Stimulated activated naive CD8-positive, alpha-beta T cell treated with anti-CD3 and anti-CD28 coated beads, Interleukin-15, amount 100 ng/mL, for 72 hours (primary cell): ENCODE measurements around the gene SELENOF.

ENCODE experiments used
- ATAC-seq: fragments of 150-1000 bp; cut with Tn5 transposase; 2 replicates; pipeline ENCODE4 v1.10.0; 2021; ENCODE audit warnings: mild to moderate bottlenecking, moderate library complexity
- DNase-seq, 2 donors: peaks; one replicate each; pipeline ENCODE4 v3.0.0; 2021 to 2022
- H3K27ac Mint-ChIP-seq, 2 donors: one replicate each; pipeline ENCODE4 v1.8.0; 2022; ENCODE audit warnings: mild to moderate bottlenecking in 2 of 2, mixed read lengths in 2 of 2, moderate library complexity in 2 of 2
- H3K27me3 Mint-ChIP-seq: one replicate; pipeline ENCODE4 v1.8.0; 2022; ENCODE audit warnings: mixed read lengths
- H3K4me1 Mint-ChIP-seq: one replicate; pipeline ENCODE4 v1.8.0; 2022; ENCODE audit warnings: mild to moderate bottlenecking, mixed read lengths
- H3K4me3 Mint-ChIP-seq, 2 donors: one replicate each; pipeline ENCODE4 v1.8.0; 2022; ENCODE audit warnings: mild to moderate bottlenecking in 2 of 2, mixed read lengths in 2 of 2, moderate library complexity in 1 of 2
- H3K9me3 Mint-ChIP-seq, 2 donors: one replicate each; pipeline ENCODE4 v1.8.0; 2022; ENCODE audit warnings: mixed read lengths in 2 of 2

SELENOF gene

DNA sequence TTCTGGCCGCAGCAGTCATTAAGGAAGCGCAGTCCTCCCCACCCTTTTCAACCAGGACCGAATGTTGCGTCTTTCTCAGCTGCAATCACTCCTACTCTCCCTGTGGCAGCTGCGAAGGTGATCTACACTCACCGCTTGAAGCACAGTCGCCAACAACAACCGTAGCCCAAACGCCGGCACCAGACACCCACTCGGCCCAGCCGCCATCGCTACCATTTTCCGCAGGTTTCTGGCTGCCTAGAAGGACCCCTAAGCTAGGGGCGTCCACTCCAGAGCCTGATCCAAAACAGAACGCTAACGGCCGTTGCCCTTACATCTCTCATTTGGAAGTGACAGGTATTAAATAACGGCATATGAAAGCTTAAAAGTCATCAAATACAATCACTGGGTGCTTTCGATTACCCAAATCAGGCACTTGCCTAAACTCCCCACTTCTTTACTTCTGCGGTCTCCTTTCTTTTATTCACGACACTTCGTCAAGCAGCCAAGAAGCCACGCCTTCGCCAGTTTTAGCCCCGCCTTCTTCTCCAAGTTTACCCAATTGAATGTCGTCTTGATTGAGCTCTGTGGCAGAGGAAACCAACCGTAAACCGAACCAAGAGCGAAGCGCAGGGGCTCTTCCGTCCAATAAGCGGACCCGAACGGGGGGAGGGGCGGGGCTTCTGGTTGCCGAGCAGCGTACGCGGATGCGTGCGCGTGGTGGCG is at the start of gene SELENOF:
SELENOF (minus strand) TSS at position 231 of the 705 bp plus-strand sequence; CDS start at position 216, 15 bp downstream.
- ATAC-seq: peak; percentile 93
- Mint-ChIP-seq H3K27me3 (no peaks in the 10 kb centered on the region), H3K4me1 (peaks cover 53% of the 10 kb centered on the region), H3K9me3 (no peaks in the 10 kb centered on the region), H3K4me3 (no peak within 1 kb of the TSS), H3K27ac (no peak within 1 kb of the TSS)
- DNase-seq: peak; percentile 98 to 99

DNA sequence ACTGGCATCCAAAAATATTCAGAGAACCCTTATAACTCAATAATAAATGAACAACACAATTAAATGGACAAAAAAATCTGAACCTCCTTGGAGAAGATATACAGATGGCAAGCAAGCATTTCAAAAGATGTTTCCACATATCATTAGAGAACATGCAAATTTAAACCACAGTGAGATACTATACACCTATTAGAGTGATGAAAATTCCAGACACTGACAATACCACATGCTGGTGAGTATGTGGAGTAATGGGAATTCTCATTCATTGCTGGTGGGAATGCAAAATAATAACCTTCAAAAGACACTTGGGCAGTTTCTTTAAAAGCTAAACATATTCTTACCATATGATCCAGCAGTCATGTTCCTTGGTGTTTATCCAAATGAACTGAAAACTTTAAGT is 46.6 kb upstream of the SELENOF start:
- H3K27ac Mint-ChIP-seq: no peak overlapping the region
- no peaks in the 10 kb centered on the region for H3K27me3 Mint-ChIP-seq
- H3K4me1 Mint-ChIP-seq: no peaks in the 10 kb centered on the region
- no peak overlapping the region for H3K4me3 Mint-ChIP-seq
- DNase-seq (no peak), ATAC-seq (no peak)
- no peaks in the 10 kb centered on the region for H3K9me3 Mint-ChIP-seq

DNA sequence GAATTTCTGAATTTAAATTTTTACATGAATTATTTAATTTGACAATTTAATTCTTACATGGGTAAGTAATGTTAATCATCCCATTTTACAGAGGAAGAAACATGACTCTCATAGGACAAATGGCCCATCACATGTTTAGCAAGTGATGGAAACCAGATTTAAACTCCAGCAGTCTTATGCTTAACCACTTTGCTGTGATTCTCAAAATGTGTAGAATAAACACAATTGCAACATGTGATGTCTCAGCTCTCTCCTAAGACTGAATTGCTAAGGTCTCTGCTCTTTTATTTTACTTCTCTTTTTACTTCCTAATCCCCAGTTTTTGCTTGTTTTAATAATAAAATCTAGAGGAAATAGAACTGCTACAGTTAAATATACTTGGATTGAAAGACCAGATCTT is 43.3 kb upstream of the SELENOF start:
- no peak for ATAC-seq
- Mint-ChIP-seq H3K27ac (no peak overlapping the region), H3K4me1 (peaks cover 6% of the 10 kb centered on the region), H3K4me3 (no peak overlapping the region), H3K27me3 (no peaks in the 10 kb centered on the region), H3K9me3 (no peaks in the 10 kb centered on the region)
- no peak for DNase-seq

GRCh38 chr1:86956221-86956620 is 42.3 kb upstream of the SELENOF start:
- no peak for DNase-seq
- Mint-ChIP-seq H3K27ac (no peak overlapping the region), H3K4me1 (peaks cover 6% of the 10 kb centered on the region), H3K9me3 (no peaks in the 10 kb centered on the region), H3K27me3 (no peaks in the 10 kb centered on the region), H3K4me3 (no peak overlapping the region)
- ATAC-seq: no peak

DNA sequence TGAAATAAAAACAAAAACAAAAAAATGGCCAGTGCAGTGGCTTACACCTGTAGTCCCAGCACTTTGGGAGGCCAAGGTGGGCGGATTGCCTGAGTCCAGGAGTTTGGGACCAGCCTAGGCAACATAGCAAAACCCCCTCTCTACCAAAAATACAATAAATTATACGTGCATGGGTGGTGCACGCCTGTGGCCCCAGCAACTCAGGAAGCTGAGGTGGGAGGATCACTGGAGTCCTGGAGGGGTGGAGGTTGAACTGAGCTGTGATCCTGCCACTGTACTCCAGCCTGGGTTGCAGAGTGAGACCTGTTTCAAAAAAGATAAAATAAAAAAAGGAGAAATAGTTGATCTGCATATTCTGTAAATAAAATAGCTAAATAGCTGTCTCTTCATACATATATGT is 41.8 kb upstream of the SELENOF start:
- no peak overlapping the region for H3K27ac Mint-ChIP-seq
- ATAC-seq: no peak
- H3K27me3 Mint-ChIP-seq: no peaks in the 10 kb centered on the region
- no peak overlapping the region for H3K4me3 Mint-ChIP-seq
- no peak for DNase-seq
- H3K9me3 Mint-ChIP-seq: no peaks in the 10 kb centered on the region
- H3K4me1 Mint-ChIP-seq: peaks cover 6% of the 10 kb centered on the region

DNA sequence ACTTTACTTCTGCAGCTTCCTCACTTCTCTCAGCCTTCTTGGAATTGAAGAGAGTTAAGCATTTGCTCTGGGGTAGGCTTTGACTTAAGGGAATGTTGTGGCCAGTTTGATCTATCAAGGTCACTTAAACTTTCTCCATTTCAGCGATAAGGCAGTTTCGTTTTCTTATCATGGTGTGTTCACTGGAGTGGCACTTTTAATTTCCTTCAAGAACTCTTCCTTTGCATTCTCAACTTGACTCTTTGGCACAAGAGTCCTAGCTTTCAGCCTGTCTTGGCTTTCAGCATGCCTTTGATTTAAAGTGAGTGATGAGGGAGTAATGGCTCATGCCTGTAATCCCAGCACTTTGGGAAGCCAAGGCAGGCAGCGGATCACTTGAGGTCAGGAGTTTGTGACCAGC is 39.2 kb upstream of the SELENOF start:
- H3K4me1 Mint-ChIP-seq: peaks cover 6% of the 10 kb centered on the region
- no peak for DNase-seq
- H3K9me3 Mint-ChIP-seq: no peaks in the 10 kb centered on the region
- no peak overlapping the region for H3K27ac Mint-ChIP-seq
- H3K27me3 Mint-ChIP-seq: no peaks in the 10 kb centered on the region
- no peak for ATAC-seq
- H3K4me3 Mint-ChIP-seq: no peak overlapping the region

GRCh38 chr1:86951430-86951829 is 37.5 kb upstream of the SELENOF start:
- no peaks in the 10 kb centered on the region for H3K9me3 Mint-ChIP-seq
- DNase-seq (no peak), ATAC-seq (no peak)
- H3K4me1 Mint-ChIP-seq: peaks cover 6% of the 10 kb centered on the region
- H3K4me3 Mint-ChIP-seq: no peak overlapping the region
- no peak overlapping the region for H3K27ac Mint-ChIP-seq
- no peaks in the 10 kb centered on the region for H3K27me3 Mint-ChIP-seq

DNA sequence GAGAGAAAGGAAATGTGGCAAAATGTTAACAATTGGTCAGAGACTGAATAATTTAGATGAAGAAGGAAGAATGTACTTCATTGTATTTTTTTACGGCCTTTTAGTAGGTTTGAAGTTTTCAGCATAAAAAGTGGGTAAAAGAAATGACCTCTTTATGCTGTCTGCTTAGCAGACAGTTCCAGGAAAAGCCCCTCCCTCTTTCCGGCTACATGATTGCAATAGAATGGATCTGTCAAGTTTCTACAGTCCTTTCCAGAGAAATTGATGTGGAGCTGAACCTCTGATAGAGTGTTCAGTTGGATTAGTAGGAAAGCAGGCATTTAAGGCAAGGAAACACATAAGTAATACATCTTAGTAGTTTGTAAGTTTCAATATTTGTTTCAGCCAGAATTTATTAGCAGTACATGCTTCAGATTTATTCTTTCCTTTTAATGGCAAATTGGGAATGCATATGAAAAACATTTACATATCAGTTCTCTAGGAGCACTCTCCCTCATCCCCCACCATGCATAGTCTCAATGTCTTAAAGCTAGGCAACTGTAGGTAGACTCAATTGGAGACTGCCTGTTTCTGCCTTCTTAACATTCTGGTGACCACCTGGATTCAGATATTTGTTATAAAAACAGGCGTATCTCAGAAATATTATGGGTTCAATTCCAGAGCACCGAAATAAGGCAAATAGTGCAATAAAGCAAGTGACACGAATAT is 36.9 kb upstream of the SELENOF start:
- DNase-seq (no peak), ATAC-seq (no peak)
- no peaks in the 10 kb centered on the region for H3K27me3 Mint-ChIP-seq
- no peak overlapping the region for H3K27ac Mint-ChIP-seq
- H3K9me3 Mint-ChIP-seq: no peaks in the 10 kb centered on the region
- H3K4me1 Mint-ChIP-seq: peaks cover 6% of the 10 kb centered on the region
- no peak overlapping the region for H3K4me3 Mint-ChIP-seq

DNA sequence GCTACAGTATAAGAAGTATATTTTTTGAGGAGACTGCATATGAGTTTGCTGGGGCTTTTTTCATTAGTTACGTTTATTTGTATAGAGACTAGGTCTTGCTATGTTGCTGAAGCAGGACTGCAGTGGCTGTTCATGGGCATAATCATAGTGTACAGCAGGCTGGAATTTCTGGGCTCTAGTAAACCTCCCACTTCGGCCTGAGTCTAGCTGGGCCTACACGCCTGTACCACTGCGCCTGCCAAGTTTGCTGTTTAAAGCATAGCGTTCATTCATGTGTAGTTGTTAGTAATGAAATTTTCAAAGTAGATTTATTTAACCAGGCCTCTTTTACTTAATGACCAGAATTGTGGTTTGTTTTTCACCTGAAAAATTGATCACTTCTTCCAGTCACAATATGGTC is 34.3 kb upstream of the SELENOF start:
- H3K4me3 Mint-ChIP-seq: no peak overlapping the region
- ATAC-seq: no peak
- no peak overlapping the region for H3K27ac Mint-ChIP-seq
- no peaks in the 10 kb centered on the region for H3K27me3 Mint-ChIP-seq
- no peaks in the 10 kb centered on the region for H3K4me1 Mint-ChIP-seq
- H3K9me3 Mint-ChIP-seq: no peaks in the 10 kb centered on the region
- DNase-seq: no peak

DNA sequence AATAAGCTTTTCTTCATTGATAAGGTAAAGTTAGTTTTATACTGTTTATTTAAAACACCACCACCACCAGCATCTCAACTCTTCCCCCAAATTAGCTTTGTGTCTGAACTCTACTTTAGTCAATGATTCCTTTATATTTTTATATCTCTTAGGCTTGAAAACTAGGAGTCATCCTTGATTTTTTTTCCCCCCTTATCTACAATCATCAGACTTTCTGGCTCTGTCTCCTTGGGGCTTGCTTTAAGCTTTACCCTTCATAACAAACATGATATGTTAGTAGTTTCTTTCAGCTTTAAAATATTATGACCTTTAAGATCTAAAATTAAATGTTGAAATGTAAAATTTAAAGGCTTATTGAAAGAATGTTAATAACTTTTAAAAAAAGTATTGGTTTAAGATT is 28.8 kb upstream of the SELENOF start:
- no peaks in the 10 kb centered on the region for H3K27me3 Mint-ChIP-seq
- DNase-seq (no peak), ATAC-seq (no peak)
- H3K4me1 Mint-ChIP-seq: peaks cover 5% of the 10 kb centered on the region
- H3K27ac Mint-ChIP-seq: no peak overlapping the region
- H3K4me3 Mint-ChIP-seq: no peak overlapping the region
- H3K9me3 Mint-ChIP-seq: no peaks in the 10 kb centered on the region

DNA sequence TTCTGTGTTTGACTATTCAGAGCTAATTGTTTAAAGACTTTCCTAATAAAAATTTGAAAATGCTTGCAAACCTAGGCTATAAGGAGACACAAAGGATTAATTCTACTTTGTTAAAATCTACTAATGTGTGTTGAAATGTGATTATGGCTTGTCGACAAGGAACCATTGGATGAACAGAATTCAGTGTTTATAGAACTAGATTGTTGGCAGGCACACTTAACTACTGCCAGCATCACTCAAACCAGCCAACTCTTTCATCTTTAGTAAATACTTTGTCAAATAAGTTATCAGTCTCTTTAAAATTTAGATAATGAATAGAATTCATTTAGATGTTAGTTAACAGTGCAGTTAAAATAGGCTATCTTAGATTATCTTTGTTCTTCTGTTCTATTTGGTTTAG is 28.1 kb upstream of the SELENOF start:
- Mint-ChIP-seq H3K27ac (no peak overlapping the region), H3K4me1 (peaks cover 5% of the 10 kb centered on the region), H3K4me3 (no peak overlapping the region), H3K27me3 (no peaks in the 10 kb centered on the region), H3K9me3 (no peaks in the 10 kb centered on the region)
- no peak for ATAC-seq
- DNase-seq: no peak

GRCh38 chr1:86940599-86940998 is 26.7 kb upstream of the SELENOF start:
- peaks cover 5% of the 10 kb centered on the region for H3K4me1 Mint-ChIP-seq
- no peak for ATAC-seq

DNA sequence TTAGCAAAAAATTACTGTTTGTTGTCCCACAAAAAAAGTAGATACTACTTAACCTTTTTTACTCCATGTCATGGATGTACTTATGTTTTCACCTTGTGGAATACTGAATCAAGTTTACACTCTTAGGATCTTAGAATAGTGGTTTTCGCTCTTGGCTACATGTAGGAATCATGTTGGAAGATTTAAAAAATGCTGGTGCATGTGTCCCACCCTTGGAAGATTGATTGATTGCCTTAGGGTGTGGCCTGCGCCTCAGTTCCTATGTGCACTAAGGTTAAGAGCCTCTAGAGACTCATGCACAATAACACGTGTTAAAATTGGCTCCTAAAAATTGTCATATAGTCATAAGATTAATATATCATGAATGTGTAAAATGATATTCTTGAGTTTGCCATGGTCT is 25.5 kb upstream of the SELENOF start:
- Mint-ChIP-seq H3K4me3 (no peak overlapping the region), H3K27me3 (no peaks in the 10 kb centered on the region), H3K27ac (no peak overlapping the region), H3K4me1 (peaks cover 8% of the 10 kb centered on the region), H3K9me3 (no peaks in the 10 kb centered on the region)
- no peak for DNase-seq
- ATAC-seq: no peak

More at GRCh38 chr1:86940599-86940998, 26.7 kb upstream of the SELENOF start:
- Mint-ChIP-seq H3K4me3 (no peak overlapping the region), H3K27me3 (no peaks in the 10 kb centered on the region), H3K9me3 (no peaks in the 10 kb centered on the region), H3K27ac (no peak overlapping the region)
- DNase-seq: no peak

DNA sequence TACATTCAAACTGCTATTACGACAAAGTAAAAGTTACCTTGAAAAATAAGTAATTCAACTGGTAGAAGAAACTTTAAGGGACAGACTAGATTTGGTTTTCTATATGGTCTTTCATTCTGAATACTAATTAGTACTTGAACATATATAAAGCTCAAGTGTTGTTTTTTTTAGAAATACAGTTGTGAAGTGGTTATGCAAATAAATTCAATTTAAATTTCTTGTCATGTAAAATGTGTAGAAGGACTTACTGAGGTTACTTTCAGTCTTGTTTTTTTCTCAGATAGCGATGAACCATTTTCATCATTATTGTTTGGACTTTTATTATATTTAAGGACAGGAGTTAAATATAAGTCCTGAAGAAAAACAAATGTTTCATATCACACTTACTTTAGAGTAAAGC is 24.9 kb upstream of the SELENOF start:
- no peaks in the 10 kb centered on the region for H3K27me3 Mint-ChIP-seq
- no peaks in the 10 kb centered on the region for H3K9me3 Mint-ChIP-seq
- no peak for DNase-seq
- H3K4me1 Mint-ChIP-seq: peaks cover 14% of the 10 kb centered on the region
- no peak for ATAC-seq
- H3K4me3 Mint-ChIP-seq: no peak overlapping the region
- H3K27ac Mint-ChIP-seq: no peak overlapping the region

- H3K27ac Mint-ChIP-seq: no peak overlapping the region
- H3K4me1 Mint-ChIP-seq: peaks cover 18% of the 10 kb centered on the region
- H3K4me3 Mint-ChIP-seq: no peak overlapping the region
- ATAC-seq (no peak), DNase-seq (no peak)
- no peaks in the 10 kb centered on the region for H3K27me3 Mint-ChIP-seq
- H3K9me3 Mint-ChIP-seq: no peaks in the 10 kb centered on the region
Observed at GRCh38 chr1:86938450-86938849, 24.5 kb upstream of the SELENOF start.

- Mint-ChIP-seq H3K27me3 (no peaks in the 10 kb centered on the region), H3K4me1 (peaks cover 23% of the 10 kb centered on the region), H3K9me3 (no peaks in the 10 kb centered on the region), H3K27ac (peak overlapping the region in 1 of 2 donors; percentile 39), H3K4me3 (no peak overlapping the region)
- no peak for DNase-seq
- no peak for ATAC-seq
Observed at GRCh38 chr1:86933562-86934377, 19.8 kb upstream of the SELENOF start.
